GM18873 (cell line): ENCODE results near the gene ZNF563.
"Not testable (repeated sequence)": the region's sequence is repeated elsewhere in the genome, so short reads cannot be mapped to it uniquely, and the experiment has no call there.

Source experiments
- ATAC-seq: cut with Tn5 transposase; IDR thresholded peaks from one replicate; pipeline ENCODE4 v1.9.1; 2021; ENCODE audit warnings: mild to moderate bottlenecking, moderate library complexity, moderate number of reproducible peaks; ENCODE audit not compliant: unreplicated experiment, low FRiP score

Gene ZNF563

DNA sequence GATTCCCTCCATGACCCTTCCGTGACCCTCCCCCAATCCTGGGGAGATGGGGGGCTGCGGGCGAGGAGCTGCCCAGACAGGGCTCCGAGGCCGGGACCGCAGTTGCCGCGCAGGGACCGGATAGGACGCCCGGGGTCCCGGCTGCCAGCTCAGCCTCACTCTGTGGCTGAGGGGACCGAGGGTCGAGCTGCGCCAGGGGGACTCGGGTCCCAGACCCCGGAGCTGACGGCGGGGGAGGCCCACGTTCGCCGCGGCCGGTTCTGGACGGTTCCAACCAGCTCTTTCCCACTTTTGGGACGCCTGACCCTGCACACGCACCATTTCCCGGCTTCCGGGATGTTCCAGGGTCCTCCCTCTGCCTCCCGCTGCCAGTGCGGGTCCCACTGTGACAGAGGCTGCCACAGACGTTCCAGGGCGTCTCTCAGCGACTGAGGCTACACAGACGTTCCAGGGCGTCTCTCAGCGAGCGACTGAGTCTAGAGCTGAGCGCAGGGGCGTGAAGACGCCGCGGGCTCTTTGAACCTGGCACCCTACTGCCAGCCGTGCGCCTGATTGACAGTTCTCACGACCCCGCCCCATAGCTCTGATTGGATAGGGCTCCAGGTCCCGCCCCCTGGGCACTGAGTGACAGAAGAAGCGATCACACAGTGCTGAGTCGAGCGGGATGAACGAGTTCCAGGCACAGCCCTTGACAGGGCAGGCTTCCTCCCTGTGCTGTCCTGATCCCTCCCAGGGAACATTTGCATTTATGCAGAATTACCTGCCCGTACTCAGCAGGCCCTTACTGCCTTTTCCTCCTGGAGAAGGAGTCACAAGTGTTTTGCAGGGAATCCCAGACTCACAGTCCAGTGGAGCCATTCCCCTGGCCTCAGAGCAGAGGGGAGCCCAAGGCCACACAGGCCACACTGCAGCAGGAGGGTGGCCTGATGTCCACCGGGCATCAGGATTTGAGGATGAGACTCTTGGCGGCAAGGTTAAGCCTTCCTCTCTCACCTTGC, at the start of gene ZNF563:
Gene ZNF563 (minus strand): TSS at position 472 of the 998 bp plus-strand sequence. CDS start 151 bp downstream, at position 321.
- peak; percentile 75 for ATAC-seq

DNA sequence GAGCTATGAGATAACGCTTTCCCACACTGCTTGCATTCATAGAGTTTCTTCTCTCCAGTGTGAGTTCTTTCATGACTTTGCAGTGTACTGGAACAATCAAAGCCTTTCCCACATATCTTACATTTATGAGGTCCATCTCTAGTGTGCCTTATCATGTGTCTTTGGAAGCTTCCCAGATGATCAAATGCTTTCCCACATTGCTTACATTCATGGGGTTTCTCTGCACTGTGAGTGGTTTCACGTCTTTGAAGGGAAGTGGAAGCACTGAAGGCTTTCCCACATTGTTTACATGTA, 47.0 kb upstream of the ZNF563 start:
- ATAC-seq, result no peak

DNA sequence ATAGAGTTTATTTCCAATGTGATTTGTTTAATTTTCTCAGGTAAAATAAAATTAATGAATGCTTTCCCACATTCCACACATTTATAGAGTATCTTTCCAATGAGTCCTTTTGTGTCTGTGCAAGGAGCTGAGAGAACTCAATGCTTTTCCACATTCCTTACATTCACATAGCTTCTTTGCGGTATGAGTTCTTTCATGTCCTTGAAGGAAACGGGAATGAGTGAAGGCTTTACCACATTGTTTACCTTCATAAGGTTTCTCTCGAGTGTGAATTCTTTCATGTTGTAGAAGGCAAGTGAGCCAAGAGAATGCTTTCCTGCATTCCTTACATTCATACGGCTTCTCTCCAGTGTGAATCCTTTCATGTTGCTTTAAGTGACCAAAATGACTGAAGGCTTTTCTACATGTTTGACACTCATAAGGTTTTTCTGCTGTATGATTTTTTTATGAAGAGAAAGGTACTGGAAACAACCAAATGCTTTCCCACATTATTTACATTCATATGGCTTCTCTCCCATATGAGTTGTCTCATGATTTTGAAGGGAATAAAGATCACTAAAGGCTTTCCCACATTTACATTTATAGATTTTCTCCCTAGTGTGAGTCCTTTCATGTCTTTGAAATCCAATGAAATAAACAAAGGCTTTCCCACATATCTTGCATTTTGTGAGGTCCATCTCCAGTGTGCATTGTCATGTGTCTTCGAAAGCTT, 46.5 kb upstream of the ZNF563 start:
- no peak for ATAC-seq

- no peak for ATAC-seq
Observed at GRCh38 chr19:12374026-12374425, 40.6 kb upstream of the ZNF563 start.

DNA sequence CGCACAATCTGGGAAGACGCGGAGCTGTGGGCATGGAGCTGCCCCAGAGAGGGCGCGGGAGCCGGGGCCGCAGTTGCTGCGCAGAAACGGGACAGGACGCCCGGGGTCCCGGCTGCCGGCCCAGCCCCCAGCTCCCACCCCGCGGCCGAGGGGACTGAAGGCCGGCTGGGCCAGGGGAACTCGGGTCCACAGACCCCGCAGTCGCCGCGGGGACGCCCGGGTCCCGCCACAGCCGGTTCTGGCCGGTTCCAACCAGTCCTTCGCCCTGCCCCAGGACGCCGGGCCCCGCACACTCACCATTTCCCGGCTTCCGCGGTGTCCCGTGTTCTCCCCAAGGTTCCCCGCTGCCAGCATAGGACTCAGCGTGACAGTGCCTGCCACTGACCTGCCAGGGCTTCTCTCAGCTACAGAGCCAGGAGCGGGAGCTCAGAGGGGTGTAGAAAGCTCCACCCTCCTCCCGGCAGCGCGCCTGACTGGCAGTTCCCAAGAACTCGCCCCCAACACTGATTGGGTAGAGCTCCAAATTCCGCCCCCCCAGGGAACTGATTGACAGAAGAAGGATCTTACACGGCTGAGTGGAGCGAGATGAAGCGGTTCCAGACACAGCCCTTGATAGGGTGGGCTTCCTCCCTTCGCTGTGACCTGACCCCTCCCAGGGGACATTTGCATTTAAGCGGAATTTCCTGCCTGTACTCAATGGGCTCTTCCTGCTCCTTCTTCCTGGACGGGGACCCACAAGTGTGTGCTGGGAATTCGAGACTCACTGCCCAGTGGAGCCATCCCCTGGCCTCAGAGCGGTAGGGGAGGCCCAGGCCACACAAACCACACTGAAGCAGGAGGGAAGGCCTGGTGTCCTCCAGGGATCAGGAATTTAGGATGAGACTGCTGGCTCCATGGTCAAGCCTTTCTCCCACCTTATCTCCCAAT, 32.1 kb upstream of the ZNF563 start, which contains the start of gene ZNF442:
Gene ZNF442 (minus strand): TSS at position 448 of the 927 bp plus-strand sequence. CDS start 2,052 bp downstream, outside the sequence.
- peak; percentile 83 for ATAC-seq

DNA sequence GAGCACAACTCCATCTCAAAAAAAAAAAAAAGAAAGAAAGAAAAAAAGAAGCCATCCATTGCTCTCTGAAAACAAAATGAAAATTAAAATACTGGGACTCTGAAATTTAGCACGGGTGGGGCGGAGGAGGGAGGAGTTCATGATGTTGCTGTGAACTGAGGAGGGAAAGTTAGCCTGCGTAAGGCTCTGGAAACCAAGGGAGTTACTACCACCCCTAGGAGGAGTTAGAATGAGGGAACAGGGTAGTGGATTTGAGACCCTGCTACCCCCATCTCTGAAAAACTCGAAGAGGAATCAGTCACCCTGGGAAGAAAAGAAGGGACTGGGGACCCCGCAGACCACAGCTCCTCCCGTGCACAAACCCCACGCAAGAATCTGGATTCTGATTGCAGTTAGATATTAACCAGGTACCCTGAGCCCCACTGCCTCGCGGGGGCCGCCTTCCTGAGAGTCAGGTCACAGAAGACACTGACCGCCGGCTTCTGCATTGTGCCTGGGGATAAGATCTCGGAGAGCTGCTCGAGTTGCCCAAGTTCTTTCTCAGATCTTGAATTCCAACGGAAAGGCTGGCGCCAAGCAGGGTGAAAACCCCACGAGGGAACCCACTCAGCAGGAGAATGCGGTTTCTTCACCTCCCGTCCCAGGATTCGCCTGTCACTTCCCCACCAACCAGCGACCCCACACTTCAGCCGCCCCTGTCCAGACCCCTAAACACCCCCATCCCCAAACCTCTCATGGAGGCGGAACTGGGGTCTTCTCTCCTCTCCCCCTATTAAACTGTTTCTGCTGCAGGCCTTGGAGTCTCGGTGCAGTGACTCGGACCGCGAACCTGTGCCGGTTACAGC, 31.2 kb upstream of the ZNF563 start:
- ATAC-seq, result no peak

- ATAC-seq, result not testable (repeated sequence)
Observed at GRCh38 chr19:12362236-12362635, 28.8 kb upstream of the ZNF563 start.

GRCh38 chr19:12353375-12353774, 19.9 kb upstream of the ZNF563 start:
- ATAC-seq, result no peak

DNA sequence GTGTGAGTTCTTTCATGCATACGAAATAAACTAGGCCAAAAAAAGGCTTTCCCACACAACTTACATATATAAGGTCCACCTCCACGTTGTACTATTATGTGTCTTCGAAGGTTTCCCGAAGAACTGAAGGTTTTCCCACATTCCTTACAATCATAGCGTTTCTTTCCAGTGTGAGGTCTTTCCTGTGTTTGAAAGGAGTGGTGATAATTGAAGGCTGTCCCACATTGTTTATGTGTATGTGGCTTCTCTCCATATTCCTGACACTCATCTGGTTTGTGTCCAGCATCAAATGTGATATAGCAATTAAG, 17.4 kb upstream of the ZNF563 start:
- ATAC-seq, result no peak

DNA sequence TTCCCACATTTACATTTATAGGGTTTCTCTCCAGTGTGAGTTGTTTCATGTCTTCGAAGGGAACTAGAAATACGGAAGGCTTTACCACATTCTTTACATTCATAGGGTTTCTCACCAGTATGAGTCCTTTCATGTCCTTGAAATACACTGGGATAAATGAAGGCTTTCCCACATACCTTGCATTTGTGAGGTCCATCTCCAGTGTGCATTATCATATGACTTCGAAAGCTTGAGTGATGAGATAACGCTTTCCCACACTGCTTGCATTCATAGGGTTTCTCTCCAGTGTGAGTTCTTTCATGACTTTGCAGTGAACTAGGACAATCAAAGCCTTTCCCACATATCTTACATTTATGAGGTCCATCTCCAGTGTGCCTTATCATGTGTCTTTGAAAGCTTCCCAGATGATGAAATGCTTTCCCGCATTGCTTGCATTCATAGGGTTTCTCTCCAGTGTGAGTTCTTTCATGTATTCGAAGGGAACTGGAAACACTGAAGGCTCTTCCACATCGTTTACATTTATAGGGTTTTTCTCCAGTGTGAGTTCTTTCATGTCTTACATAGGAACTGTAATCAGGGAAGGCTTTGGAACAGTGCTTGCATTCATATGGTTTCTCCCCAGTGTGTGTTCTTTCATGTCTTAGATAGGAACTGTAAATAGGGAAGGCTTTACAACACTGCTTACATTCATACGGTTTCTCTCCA, 16.9 kb upstream of the ZNF563 start:
- ATAC-seq, result no peak

GRCh38 chr19:12346896-12347295, 13.5 kb upstream of the ZNF563 start:
- no peak for ATAC-seq

GRCh38 chr19:12345197-12345596, 11.8 kb upstream of the ZNF563 start:
- no peak for ATAC-seq

DNA sequence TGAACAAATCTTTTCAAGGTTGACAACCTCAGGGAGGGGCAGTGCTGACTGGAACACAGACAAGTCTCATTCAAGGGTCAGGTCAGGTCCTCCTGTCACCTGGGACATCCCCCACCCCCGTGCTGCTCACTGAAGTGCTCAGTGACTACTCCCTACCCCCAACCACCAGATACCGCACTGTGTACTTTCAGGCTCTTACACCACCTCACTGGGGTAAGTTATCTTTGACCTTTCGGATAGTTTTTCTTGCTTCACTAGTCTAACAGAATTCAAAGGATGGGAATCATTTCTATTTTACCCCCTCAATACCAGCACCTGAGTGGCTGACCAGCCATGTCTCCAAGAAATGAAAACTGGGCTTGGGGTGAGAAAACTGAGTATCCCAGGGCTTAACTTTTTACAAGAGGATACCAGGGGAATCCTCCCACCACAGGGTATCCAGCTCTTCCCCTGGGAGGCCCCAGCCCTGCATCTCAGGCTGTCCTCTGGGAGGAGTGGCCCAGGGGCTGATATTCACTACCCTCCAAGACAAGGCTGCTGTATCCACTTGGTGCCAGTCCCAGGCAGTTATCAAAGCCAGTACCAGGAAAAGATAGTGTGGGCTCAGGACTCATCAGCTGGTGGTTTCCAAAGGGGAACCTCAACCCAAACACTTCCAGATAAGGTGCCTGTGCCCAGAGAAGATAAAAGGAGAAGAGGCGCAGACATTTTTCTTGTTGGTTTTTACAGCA, 2.1 kb downstream of the ZNF563 start:
- no peak for ATAC-seq

GRCh38 chr19:12330340-12330739, 3.1 kb downstream of the ZNF563 start:
- no peak for ATAC-seq

DNA sequence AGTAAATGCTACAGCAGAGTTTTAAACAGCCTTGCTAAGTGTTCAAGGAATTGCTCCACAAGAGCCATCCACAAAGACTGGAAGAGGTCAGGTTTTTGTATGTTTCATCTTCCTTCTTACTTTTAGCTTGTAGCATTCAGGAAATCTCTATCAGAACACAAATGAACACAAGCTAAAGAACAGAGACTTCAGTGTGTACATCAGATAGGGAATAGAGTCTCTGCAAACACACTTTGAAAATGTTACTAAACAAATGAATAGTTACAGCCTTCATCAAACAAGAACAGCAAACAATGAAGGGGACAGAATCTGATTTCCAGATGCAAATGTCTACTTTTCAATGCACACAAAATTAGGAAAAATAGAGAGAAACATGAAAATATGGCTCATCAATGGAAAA, 7.7 kb downstream of the ZNF563 start:
- no peak for ATAC-seq

GRCh38 chr19:12318782-12319413, 14.5 kb downstream of the ZNF563 start:
- no peak for ATAC-seq

GRCh38 chr19:12314553-12314952, 18.9 kb downstream of the ZNF563 start:
- no peak for ATAC-seq

DNA sequence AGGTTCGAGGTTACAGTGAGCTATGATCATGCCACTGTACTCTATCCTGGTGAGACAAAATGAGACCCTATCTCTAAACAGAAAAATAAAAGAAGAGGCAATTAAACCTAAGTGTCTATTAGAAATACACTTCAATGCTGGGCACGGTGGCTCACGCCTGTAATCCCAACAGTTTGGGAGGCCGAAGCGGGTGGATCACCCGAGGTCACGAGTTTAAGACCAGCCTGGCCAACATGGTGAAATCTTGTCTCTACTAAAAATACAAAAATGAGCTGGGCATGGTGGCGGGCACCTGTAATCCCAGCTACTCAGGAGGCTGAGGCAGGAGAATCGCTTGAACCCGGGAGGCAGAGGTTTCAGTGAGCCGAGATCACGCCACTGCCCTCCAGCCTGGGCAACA, 24.5 kb downstream of the ZNF563 start:
- ATAC-seq, result not testable (repeated sequence)
